ENCODE data around the gene RAB11FIP4. TPM values are rescaled to one million over a fixed set of nuclear protein-coding genes. Genes with fewer than 3 reads are reported as not detected.
"Not testable (repeated sequence)": the region's sequence is repeated elsewhere in the genome, so short reads cannot be mapped to it uniquely, and the experiment has no call there.

The RAB11FIP4 gene
- 16.3 TPM for polyA plus RNA-seq (ENCODE audit: insufficient read length)
- long read RNA-seq, donor 1 = 0 reads
- long read RNA-seq, donor 2, partial matches to known transcripts = 0 of 2 reads
- long read RNA-seq, donor 2, other reads (novel, unspliced or antisense) = 0 of 2 reads
- long read RNA-seq, donor 3, partial matches to known transcripts = 0 of 2 reads
- long read RNA-seq, donor 3, other reads (novel, unspliced or antisense) = 0 of 2 reads
- long read RNA-seq, donor 4 = 0 reads
- long read RNA-seq, donor 5, partial matches to known transcripts = 0 of 1 reads
- long read RNA-seq, donor 5, other reads (novel, unspliced or antisense) = 0 of 1 reads
- long read RNA-seq, donor 6, partial matches to known transcripts = 0 of 1 reads
- long read RNA-seq, donor 6, other reads (novel, unspliced or antisense) = 0 of 1 reads
- long read RNA-seq, donor 7, partial matches to known transcripts = 0 of 2 reads
- long read RNA-seq, donor 7, other reads (novel, unspliced or antisense) = 0 of 2 reads
- long read RNA-seq, donor 8 = 0 reads

- DNase-seq = peak; percentile 18
Measured at GRCh38 chr17:31391496-31391949, at the start of gene RAB11FIP4. Gene RAB11FIP4 (plus strand): TSS chr17:31391675. CDS start chr17:31391853, 178 bp downstream.

- DNase-seq = not testable (repeated sequence)
Measured at GRCh38 chr17:31345191-31345747, 46.2 kb upstream of the RAB11FIP4 start.

- DNase-seq = no peak
Measured at GRCh38 chr17:31349454-31349853, 42.0 kb upstream of the RAB11FIP4 start.

GRCh38 chr17:31355935-31356334 is 35.5 kb upstream of the RAB11FIP4 start:
- no peak for DNase-seq

- no peak for DNase-seq
Measured at GRCh38 chr17:31357091-31357490, 34.4 kb upstream of the RAB11FIP4 start.

- DNase-seq = peak; percentile 19
Measured at GRCh38 chr17:31357839-31358394, 33.6 kb upstream of the RAB11FIP4 start.

GRCh38 chr17:31364012-31364411 is 27.5 kb upstream of the RAB11FIP4 start:
- no peak for DNase-seq

- DNase-seq = no peak
Measured at GRCh38 chr17:31366088-31366487, 25.4 kb upstream of the RAB11FIP4 start.

GRCh38 chr17:31369266-31369665 is 22.2 kb upstream of the RAB11FIP4 start:
- no peak for DNase-seq

- DNase-seq = no peak
Measured at GRCh38 chr17:31371511-31372097, 19.9 kb upstream of the RAB11FIP4 start.

- peak; percentile 28 for DNase-seq
Measured at GRCh38 chr17:31373150-31374093, 18.1 kb upstream of the RAB11FIP4 start.

GRCh38 chr17:31374094-31374447 is 17.4 kb upstream of the RAB11FIP4 start:
- no peak for DNase-seq

GRCh38 chr17:31374503-31374902 is 17.0 kb upstream of the RAB11FIP4 start:
- DNase-seq = no peak

- DNase-seq = no peak
Measured at GRCh38 chr17:31378638-31379037, 12.8 kb upstream of the RAB11FIP4 start.

- no peak for DNase-seq
Measured at GRCh38 chr17:31379597-31380205, 11.8 kb upstream of the RAB11FIP4 start.

GRCh38 chr17:31381165-31381668 is 10.3 kb upstream of the RAB11FIP4 start:
- DNase-seq = no peak

- not testable (repeated sequence) for DNase-seq
Measured at GRCh38 chr17:31382668-31383275, 8.7 kb upstream of the RAB11FIP4 start.

- not testable (repeated sequence) for DNase-seq
Measured at GRCh38 chr17:31383488-31383887, 8.0 kb upstream of the RAB11FIP4 start.

GRCh38 chr17:31385428-31386285 is 5.8 kb upstream of the RAB11FIP4 start:
- no peak for DNase-seq

Measured in left kidney (tissue), 8 donors.